Measurements from ENCODE around the gene ZBED2.

The ZBED2 gene

GRCh38 chr3:111577798-111578685, 17.1 kb downstream of the ZBED2 start:
- H2AFZ ChIP-seq (ENCODE audit: low read length), result no peak overlapping the region
- peaks cover 65% of the 10 kb centered on the region; the same call in 1 of the 2 replicates for H3K36me3 ChIP-seq (ENCODE audit: insufficient read depth, low read length)
- no peak overlapping the region for H3K4me2 ChIP-seq (ENCODE audit: low read depth, low read length, poor library complexity, severe bottlenecking)
- H3F3A ChIP-seq (ENCODE audit: low read depth), result no peaks in the 10 kb centered on the region
- TF ChIP-seq EZH2phosphoT487 (IDR thresholded peaks at IDR 0.05; ENCODE audit: borderline replicate concordance), result no peak
- TF ChIP-seq CTCF (conservative IDR thresholded peaks at IDR 0.05; ENCODE audit: low read length), result peak; percentile 80
- no peak overlapping the region for H3K9ac ChIP-seq (ENCODE audit: low read depth, low read length, poor library complexity, severe bottlenecking)
- no peaks in the 10 kb centered on the region for H3K27me3 ChIP-seq (ENCODE audit: insufficient read depth, low read length, poor library complexity, severe bottlenecking)
- no peak overlapping the region for H3K4me3 ChIP-seq (ENCODE audit: low read length, poor library complexity, severe bottlenecking)
- H3K9me2 ChIP-seq (replicated peaks; ENCODE audit: low read depth, low read length), result no peaks in the 10 kb centered on the region
- H3K9me3 ChIP-seq (ENCODE audit: insufficient read depth, low read depth, low read length), result no peaks in the 10 kb centered on the region
- no peaks in the 10 kb centered on the region for H4K20me1 ChIP-seq (ENCODE audit: insufficient read depth, low read length, poor library complexity, severe bottlenecking)
- peaks cover 18% of the 10 kb centered on the region for H3K4me1 ChIP-seq (ENCODE audit: insufficient read depth, low read length, poor library complexity, severe bottlenecking)
- H3K79me2 ChIP-seq (ENCODE audit: insufficient read depth, low read length), result peaks cover 5% of the 10 kb centered on the region; the same call in 1 of the 2 replicates

- Histone ChIP-seq H3K4me2 (ENCODE audit: low read depth, low read length, poor library complexity, severe bottlenecking) (no peak overlapping the region), H3K9me2 (replicated peaks; ENCODE audit: low read depth, low read length) (no peaks in the 10 kb centered on the region), H3K4me3 (ENCODE audit: low read length, poor library complexity, severe bottlenecking) (no peak overlapping the region), H3K9ac (ENCODE audit: low read depth, low read length, poor library complexity, severe bottlenecking) (no peak overlapping the region), H3K36me3 (ENCODE audit: insufficient read depth, low read length) (peaks cover 59% of the 10 kb centered on the region; the same call in 1 of the 2 replicates), H3K4me1 (ENCODE audit: insufficient read depth, low read length, poor library complexity, severe bottlenecking) (peaks cover 18% of the 10 kb centered on the region), H3K27me3 (ENCODE audit: insufficient read depth, low read length, poor library complexity, severe bottlenecking) (no peaks in the 10 kb centered on the region), H3K9me3 (ENCODE audit: insufficient read depth, low read depth, low read length) (no peaks in the 10 kb centered on the region), H3F3A (ENCODE audit: low read depth) (no peaks in the 10 kb centered on the region), H4K20me1 (ENCODE audit: insufficient read depth, low read length, poor library complexity, severe bottlenecking) (no peaks in the 10 kb centered on the region), H3K79me2 (ENCODE audit: insufficient read depth, low read length) (peaks cover 5% of the 10 kb centered on the region), H2AFZ (ENCODE audit: low read length) (no peak overlapping the region)
- no peak for TF ChIP-seq EZH2phosphoT487 (IDR thresholded peaks at IDR 0.05; ENCODE audit: borderline replicate concordance)
- TF ChIP-seq CTCF (conservative IDR thresholded peaks at IDR 0.05; ENCODE audit: low read length), result no peak
Observed at GRCh38 chr3:111577113-111577512, 18.0 kb downstream of the ZBED2 start.

GRCh38 chr3:111571907-111572460, 23.2 kb downstream of the ZBED2 start:
- Histone ChIP-seq H3K36me3 (ENCODE audit: insufficient read depth, low read length) (peaks cover 42% of the 10 kb centered on the region; the same call in 1 of the 2 replicates), H3F3A (ENCODE audit: low read depth) (no peaks in the 10 kb centered on the region), H3K4me1 (ENCODE audit: insufficient read depth, low read length, poor library complexity, severe bottlenecking) (peaks cover 10% of the 10 kb centered on the region), H4K20me1 (ENCODE audit: insufficient read depth, low read length, poor library complexity, severe bottlenecking) (no peaks in the 10 kb centered on the region), H3K27me3 (ENCODE audit: insufficient read depth, low read length, poor library complexity, severe bottlenecking) (no peaks in the 10 kb centered on the region), H3K4me3 (ENCODE audit: low read length, poor library complexity, severe bottlenecking) (no peak overlapping the region), H3K9me3 (ENCODE audit: insufficient read depth, low read depth, low read length) (no peaks in the 10 kb centered on the region), H3K4me2 (ENCODE audit: low read depth, low read length, poor library complexity, severe bottlenecking) (no peak overlapping the region), H3K9ac (ENCODE audit: low read depth, low read length, poor library complexity, severe bottlenecking) (no peak overlapping the region), H3K79me2 (ENCODE audit: insufficient read depth, low read length) (peaks cover 8% of the 10 kb centered on the region), H3K9me2 (replicated peaks; ENCODE audit: low read depth, low read length) (no peaks in the 10 kb centered on the region), H2AFZ (ENCODE audit: low read length) (no peak overlapping the region)
- TF ChIP-seq EZH2phosphoT487 (IDR thresholded peaks at IDR 0.05; ENCODE audit: borderline replicate concordance) (no peak), CTCF (conservative IDR thresholded peaks at IDR 0.05; ENCODE audit: low read length) (no peak)
